Measurements from ENCODE around the gene LAMA2. TPM values are rescaled to one million over a fixed set of nuclear protein-coding genes. Genes with fewer than 3 reads are reported as not detected.

The LAMA2 gene
- total RNA-seq, 1 experiment from 2014 or later: 1.3 TPM

GRCh38 chr6:129507059-129507807 is 624.3 kb downstream of the LAMA2 start:
- no peak for DNase-seq (ENCODE audit: low read depth, low spot score)
- in situ Hi-C loops (cut with HindIII; ENCODE audit: low pct_unique_long_range_greater_than_20kb, low sequenced_read_pairs): no loop called here

DNA sequence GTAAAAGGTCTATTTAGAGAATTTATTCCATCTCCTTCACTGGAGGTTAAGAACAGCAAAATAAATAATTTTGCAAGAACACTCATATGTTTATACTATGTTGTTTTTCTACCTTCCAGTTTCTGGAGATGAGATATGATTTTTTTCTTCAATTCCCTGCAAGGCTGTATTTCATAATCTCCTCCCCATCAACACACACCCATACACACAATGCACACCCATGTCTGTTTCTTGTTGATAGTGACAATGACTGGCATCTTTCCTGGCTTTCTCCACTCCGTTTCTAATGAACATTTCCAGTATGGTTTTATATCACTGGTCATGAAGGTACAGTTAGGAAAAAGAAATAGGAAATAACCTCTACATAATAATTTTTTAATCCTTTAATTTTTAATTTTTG is 624.9 kb downstream of the LAMA2 start:
- in situ Hi-C loops (cut with HindIII; ENCODE audit: low pct_unique_long_range_greater_than_20kb, low sequenced_read_pairs): no loop called here
- no peak for DNase-seq (ENCODE audit: low read depth, low spot score)

- DNase-seq (ENCODE audit: low read depth, low spot score): no peak
- in situ Hi-C loops (cut with HindIII; ENCODE audit: low pct_unique_long_range_greater_than_20kb, low sequenced_read_pairs): no loop called here
Observed at GRCh38 chr6:129508477-129509145, 625.7 kb downstream of the LAMA2 start.

- in situ Hi-C loops (cut with HindIII; ENCODE audit: low pct_unique_long_range_greater_than_20kb, low sequenced_read_pairs): no loop called here
- DNase-seq (ENCODE audit: low read depth, low spot score): no peak
Observed at GRCh38 chr6:129510950-129511349, 628.0 kb downstream of the LAMA2 start.

DNA sequence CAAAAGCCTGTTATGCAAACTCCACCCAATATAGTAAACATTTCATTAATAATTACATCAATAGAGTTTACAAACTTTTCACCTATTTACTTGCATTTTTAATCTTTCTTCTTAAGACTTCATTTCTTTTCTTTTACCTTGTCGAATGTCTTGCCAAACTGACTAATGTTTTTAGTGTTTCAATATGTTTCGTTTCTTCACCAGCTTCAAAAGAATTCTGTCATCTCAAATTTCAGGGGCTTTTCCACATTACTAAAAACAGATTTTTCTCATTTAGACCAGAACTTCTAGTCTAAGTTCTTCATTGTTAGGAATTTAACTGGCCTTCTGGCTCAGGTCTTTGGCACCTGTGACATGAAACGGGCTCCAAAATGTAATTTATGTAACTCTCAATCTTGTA is 630.5 kb downstream of the LAMA2 start:
- in situ Hi-C loops (cut with HindIII; ENCODE audit: low pct_unique_long_range_greater_than_20kb, low sequenced_read_pairs): no loop called here
- DNase-seq (ENCODE audit: low read depth, low spot score): no peak

- in situ Hi-C loops (cut with HindIII; ENCODE audit: low pct_unique_long_range_greater_than_20kb, low sequenced_read_pairs): no loop called here
- no peak for DNase-seq (ENCODE audit: low read depth, low spot score)
Observed at GRCh38 chr6:129515004-129515403, 632.1 kb downstream of the LAMA2 start.

DNA sequence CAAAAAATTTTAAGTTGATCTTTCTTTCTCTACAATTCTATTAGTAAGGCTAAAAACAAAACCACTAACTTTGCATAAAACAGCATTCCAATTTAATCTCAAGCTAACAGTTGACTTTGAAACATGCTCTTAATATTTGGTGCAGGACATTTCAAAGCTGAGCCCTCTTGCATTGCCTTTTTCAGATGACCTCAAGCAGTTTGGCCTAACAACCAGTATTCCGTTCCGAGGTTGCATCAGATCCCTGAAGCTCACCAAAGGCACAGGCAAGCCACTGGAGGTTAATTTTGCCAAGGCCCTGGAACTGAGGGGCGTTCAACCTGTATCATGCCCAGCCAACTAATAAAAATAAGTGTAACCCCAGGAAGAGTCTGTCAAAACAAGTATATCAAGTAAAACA is 633.1 kb downstream of the LAMA2 start:
- in situ Hi-C loops (cut with HindIII; ENCODE audit: low pct_unique_long_range_greater_than_20kb, low sequenced_read_pairs): no loop called here
- DNase-seq (ENCODE audit: low read depth, low spot score): no peak

GRCh38 chr6:129516787-129517186 is 633.8 kb downstream of the LAMA2 start:
- no peak for DNase-seq (ENCODE audit: low read depth, low spot score)
- in situ Hi-C loops (cut with HindIII; ENCODE audit: low pct_unique_long_range_greater_than_20kb, low sequenced_read_pairs): no loop called here

GRCh38 chr6:129517288-129517687 is 634.4 kb downstream of the LAMA2 start:
- in situ Hi-C loops (cut with HindIII; ENCODE audit: low pct_unique_long_range_greater_than_20kb, low sequenced_read_pairs): no loop called here
- DNase-seq (ENCODE audit: low read depth, low spot score): no peak

- no peak for DNase-seq (ENCODE audit: low read depth, low spot score)
- in situ Hi-C loops (cut with HindIII; ENCODE audit: low pct_unique_long_range_greater_than_20kb, low sequenced_read_pairs): no loop called here
Observed at GRCh38 chr6:129519750-129520149, 636.8 kb downstream of the LAMA2 start.

DNA sequence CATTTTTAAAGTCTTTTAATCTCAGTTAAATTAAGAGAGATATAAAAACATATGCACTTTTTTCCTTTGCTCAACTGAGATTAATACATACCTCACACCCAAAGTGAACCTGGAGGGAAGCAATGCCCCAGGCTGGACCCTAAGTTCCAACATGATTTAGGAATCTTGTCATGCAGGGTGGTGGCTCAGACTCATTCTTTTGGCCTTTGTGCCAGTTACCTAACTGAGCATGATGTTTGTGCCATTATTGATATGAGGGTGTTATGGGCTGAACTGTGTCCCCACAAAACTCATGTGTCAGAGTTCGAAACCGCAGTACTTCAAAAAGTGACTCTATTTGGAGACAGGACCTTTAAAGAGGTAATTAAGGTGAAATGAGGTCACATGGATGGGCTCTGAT is 639.0 kb downstream of the LAMA2 start:
- DNase-seq (ENCODE audit: low read depth, low spot score): no peak
- in situ Hi-C loops (cut with HindIII; ENCODE audit: low pct_unique_long_range_greater_than_20kb, low sequenced_read_pairs): no loop called here

- DNase-seq (ENCODE audit: low read depth, low spot score): no peak
- in situ Hi-C loops (cut with HindIII; ENCODE audit: low pct_unique_long_range_greater_than_20kb, low sequenced_read_pairs): no loop called here
Observed at GRCh38 chr6:129523816-129524215, 640.9 kb downstream of the LAMA2 start.

- DNase-seq (ENCODE audit: low read depth, low spot score): no peak
- in situ Hi-C loops (cut with HindIII; ENCODE audit: low pct_unique_long_range_greater_than_20kb, low sequenced_read_pairs): no loop called here
Observed at GRCh38 chr6:129525055-129525454, 642.1 kb downstream of the LAMA2 start.

GRCh38 chr6:129534926-129535325 is 652.0 kb downstream of the LAMA2 start:
- DNase-seq (ENCODE audit: low read depth, low spot score): no peak
- in situ Hi-C loops (cut with HindIII; ENCODE audit: low pct_unique_long_range_greater_than_20kb, low sequenced_read_pairs): no loop called here

DNA sequence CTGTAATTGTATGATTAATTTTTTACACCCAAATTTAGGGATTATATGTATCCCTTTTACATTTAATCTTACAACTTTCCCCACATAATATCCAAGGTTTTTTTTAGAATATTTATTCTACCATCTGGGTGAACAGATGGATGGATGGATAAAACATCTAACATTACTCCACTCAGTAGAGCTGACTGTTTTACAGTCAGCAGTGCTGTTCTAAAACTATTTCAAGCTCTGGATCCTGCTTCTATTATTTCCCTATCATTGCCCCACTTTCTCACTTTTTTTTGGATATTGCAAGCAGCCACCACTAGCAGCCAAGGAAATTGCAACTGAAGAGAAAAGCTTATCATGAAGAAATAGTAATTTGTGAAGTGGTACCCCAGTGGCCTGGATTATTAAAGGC is 653.3 kb downstream of the LAMA2 start:
- no peak for DNase-seq (ENCODE audit: low read depth, low spot score)
- in situ Hi-C loops (cut with HindIII; ENCODE audit: low pct_unique_long_range_greater_than_20kb, low sequenced_read_pairs): no loop called here

DNA sequence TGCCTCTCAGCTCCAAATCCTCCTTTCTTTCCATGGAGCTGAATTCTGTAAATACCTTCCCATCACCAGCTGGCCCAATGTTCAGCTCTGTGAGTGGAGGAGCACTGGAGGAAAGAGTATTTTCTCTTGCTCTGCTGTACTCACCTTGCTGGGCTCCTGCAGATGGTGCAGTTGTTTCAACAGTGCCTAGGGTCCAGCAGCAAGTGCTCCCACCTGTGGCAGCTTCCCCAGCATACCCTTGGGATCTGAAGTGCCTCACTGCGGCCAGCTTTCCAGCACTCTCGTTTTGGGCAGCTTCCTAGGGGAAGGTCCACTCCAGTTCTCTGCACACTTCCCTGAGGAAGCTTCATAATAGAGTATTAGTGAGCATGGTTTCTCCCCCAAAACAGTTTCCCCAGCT is 656.1 kb downstream of the LAMA2 start:
- no peak for DNase-seq (ENCODE audit: low read depth, low spot score)
- in situ Hi-C loops (cut with HindIII; ENCODE audit: low pct_unique_long_range_greater_than_20kb, low sequenced_read_pairs): no loop called here

DNA sequence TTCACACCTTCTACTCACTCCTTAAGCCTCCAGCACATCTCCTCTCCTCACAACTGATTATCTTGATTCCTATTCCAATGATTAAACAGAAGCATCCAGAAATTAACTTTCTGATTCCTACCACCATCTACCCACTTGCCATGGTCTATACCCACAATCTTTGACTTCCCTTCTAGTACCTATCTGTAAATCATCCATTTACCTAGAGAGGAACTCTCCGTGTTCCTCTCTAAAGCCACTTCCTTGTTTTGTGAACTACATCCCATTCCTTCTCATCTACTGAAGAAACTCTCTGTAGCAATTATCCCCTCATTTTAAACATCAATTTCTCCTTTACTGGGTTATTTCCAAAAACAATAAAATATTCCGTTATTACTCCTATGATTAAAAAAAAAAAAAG is 659.8 kb downstream of the LAMA2 start:
- in situ Hi-C loops (cut with HindIII; ENCODE audit: low pct_unique_long_range_greater_than_20kb, low sequenced_read_pairs): no loop called here
- no peak for DNase-seq (ENCODE audit: low read depth, low spot score)

DNA sequence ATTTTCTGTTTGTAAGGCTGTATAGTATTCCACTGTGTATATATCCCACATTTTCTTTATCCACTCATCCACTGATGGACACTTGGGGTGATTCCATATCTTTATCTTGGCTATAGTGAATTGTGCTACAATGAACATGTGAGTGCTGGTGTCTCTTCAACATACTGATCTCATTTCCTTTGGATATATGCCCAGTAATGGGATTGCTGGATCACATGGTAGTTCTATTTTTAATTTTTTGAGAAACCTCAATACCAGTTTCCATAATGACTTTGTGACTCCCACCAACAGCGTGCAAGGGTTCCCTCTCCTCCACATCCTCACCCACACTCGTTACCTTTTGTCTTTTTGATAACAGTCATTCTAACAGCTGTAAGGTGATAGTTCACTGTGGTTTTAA is 661.0 kb downstream of the LAMA2 start:
- in situ Hi-C loops (cut with HindIII; ENCODE audit: low pct_unique_long_range_greater_than_20kb, low sequenced_read_pairs): no loop called here
- no peak for DNase-seq (ENCODE audit: low read depth, low spot score)

DNA sequence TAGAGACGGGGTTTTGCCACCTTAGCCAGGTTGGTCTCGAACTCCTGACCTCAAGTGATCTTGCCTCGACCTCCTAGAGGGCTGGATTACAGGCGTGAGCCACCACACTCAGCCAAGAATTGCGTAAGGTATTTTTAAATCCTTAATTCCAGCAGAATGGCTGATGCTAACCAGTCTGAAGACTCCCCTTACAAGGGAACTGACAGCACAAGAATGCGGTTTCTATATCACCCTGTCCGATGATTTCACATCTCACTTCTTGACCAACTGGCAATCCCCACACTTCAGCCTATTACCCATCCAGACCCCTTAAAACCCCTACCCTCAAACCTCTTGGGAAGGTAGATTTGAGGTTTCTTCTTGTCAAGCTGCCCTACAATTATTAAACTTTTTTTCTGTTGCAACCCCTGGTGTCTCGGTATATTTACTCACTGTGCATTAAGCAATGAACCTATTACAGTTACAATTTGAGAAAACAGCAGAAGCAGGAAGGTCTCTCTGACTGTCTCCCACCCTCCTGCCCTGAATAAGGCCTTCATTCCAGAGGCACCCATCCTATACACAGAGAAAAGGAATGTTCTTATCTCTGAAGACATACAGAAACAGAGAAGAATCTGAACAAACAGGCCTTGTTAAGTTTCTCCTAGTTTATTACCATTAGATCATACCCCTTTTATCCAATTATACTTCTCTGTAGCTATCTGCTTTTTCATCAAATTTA is 662.1 kb downstream of the LAMA2 start:
- in situ Hi-C loops (cut with HindIII; ENCODE audit: low pct_unique_long_range_greater_than_20kb, low sequenced_read_pairs): no loop called here
- no peak for DNase-seq (ENCODE audit: low read depth, low spot score)
